ENCODE data around the gene MAT2B.

DNA sequence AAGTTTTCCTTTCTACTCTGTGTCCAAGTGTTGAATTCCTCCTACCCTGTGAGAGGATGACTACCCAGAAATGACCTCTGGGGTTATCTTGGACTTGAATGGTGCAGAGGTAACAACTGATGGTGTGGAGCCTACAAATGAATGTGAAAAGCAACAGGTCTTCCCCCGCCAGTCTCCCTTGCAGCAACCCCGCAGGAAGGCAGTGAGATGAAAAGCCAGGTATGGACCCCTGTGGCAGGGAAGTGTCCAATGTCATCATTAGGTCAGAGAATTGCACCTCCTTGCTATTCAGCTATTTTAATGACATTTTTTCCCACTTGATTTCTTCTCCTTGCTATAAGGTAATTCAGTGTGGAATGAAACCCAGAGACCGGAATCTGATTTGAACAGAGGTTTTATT lies 58.5 kb downstream of the MAT2B start:
- TF ChIP-seq POLR2A (IDR thresholded peaks at IDR 0.05; ENCODE audit: low read depth, low read length) = no peak
- no peak for TF ChIP-seq POLR2AphosphoS5 (IDR thresholded peaks at IDR 0.05; ENCODE audit: low read depth, low read length)
- TF ChIP-seq TAF1 (IDR thresholded peaks at IDR 0.05; ENCODE audit: low read depth, low read length) = no peak
- no peak for TF ChIP-seq SPI1 (IDR thresholded peaks at IDR 0.05; ENCODE audit: low read depth, low read length)
